GM12892 (cell line): Measurements from ENCODE around the gene NELL1.

ENCODE experiments used
- POLR2AphosphoS5 ChIP-seq: IDR thresholded peaks from 2 replicates; pipeline ENCODE4 v1.6.1; 2011; ENCODE audit warnings: low read depth, low read length, control low read depth
- TAF1 ChIP-seq: IDR thresholded peaks from 2 replicates; pipeline ENCODE4 v1.6.1; 2011; ENCODE audit warnings: low read depth, mild to moderate bottlenecking, control low read depth, low read length, borderline replicate concordance

DNA sequence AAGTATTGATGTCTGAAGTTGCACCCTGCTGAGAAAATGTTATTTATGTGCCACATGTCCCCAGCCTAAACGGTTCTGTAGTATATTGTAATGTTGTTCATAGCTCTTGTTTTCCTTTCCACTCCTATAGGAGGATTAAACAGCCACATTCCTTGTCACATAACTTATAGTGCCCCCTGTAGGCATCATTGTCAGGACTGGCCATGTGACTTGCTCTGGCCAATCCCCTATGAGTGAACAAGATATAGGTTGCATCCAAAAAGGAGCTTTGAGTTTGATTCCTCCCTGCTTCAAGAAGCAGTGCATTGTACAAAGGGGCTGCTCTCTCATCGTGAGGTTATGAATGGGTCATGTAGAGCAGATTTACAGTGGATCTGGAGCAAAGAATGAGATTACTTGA lies 805.9 kb downstream of the NELL1 start:
- TF ChIP-seq TAF1, result no peak
- TF ChIP-seq POLR2AphosphoS5, result no peak
